Measurements from ENCODE around the gene TBC1D1. TPM values are rescaled to one million over a fixed set of nuclear protein-coding genes. Genes with fewer than 3 reads are reported as not detected.

Gene TBC1D1
- total RNA-seq, 1 experiment from 2014 or later = 56.0 TPM

DNA sequence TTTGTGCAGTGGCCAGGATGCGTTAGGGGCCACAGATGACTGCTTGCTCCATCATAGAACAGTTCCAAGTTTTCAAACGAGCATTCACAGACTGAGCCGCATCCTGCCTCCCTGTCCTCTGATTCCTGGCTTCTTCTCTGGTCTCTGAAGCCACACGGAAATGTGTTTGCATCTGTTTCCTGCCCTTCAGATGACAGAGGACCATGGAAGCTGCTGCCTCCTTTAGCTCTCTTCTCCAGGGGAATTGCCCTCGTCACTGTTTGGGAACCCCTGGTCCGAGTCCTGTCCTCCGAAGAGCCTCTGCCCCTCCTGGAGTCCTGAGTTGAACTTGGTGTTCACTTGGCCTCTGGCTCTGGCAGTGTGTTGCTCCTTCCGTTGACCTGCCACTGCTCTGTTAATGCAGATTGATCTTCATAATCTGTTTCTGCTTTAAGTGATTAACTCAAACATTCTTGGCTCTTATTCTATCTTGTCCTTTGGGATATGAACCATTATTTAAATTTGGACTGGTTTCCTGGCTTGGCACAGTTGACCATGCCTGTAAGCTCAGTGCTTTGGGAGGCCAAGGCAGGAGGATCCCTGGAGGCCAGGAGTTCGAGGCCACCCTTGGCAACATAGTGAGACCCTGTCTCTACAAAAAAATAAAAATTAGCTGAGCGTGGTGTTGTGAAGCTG, 165.3 kb downstream of the TBC1D1 start:
- no peak for ATAC-seq

DNA sequence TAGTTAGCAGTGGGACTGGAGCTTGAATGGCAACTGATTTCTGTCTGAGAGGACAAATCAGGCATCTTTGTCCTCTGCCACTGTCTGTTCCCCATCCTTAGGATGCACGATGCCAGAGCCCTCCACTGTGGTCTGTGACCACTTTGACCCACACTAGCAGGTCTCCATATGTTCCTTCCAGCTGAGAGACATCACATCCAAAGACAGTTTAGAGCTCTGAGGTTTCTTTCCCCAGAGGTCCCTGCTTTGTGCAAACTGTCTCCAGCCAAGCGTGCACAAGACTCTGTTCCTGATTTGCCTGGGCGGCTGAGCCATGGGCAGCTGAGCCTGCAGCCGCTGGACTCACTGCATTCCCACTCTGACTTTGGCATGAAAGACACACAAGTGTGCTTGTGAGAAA, 167.3 kb downstream of the TBC1D1 start:
- in situ Hi-C loops (cut with HindIII; ENCODE audit: low pct_unique_long_range_greater_than_20kb, low sequenced_read_pairs) = no loop called here
- BruUV-seq (replicated peaks) = no TSS peak

More for the DNA sequence above, 165.3 kb downstream of the TBC1D1 start:
- Histone ChIP-seq H3K36me3 (ENCODE audit: control insufficient read depth, insufficient read depth, low read length) (no peaks in the 10 kb centered on the region), H3K27me3 (ENCODE audit: control insufficient read depth, insufficient read depth, low read length) (no peaks in the 10 kb centered on the region), H3K9me3 (ENCODE audit: control insufficient read depth, insufficient read depth, low read depth, low read length) (no peaks in the 10 kb centered on the region), H3K4me3 (ENCODE audit: low read depth in 2 of 2, low read length in 2 of 2) (no peak overlapping the region), H3K4me1 (ENCODE audit: control insufficient read depth, insufficient read depth, low read length) (no peaks in the 10 kb centered on the region), H3K27ac (ENCODE audit: low read length) (no peak overlapping the region)
- POLR2A ChIA-PET = no interaction called here
- CTCF ChIA-PET = no interaction called here
- TF ChIP-seq CTCF (IDR thresholded peaks at IDR 0.05) (no peak), TCF7L2 (IDR thresholded peaks at IDR 0.05; ENCODE audit: low read depth, low read length) (no peak), POLR2AphosphoS5 (IDR thresholded peaks at IDR 0.05; ENCODE audit: low read depth, low read length) (no peak), SIN3A (IDR thresholded peaks at IDR 0.05; ENCODE audit: borderline replicate concordance, insufficient read depth, low read depth, low read length) (no peak)
- TF ChIP-seq, protein P1, sequence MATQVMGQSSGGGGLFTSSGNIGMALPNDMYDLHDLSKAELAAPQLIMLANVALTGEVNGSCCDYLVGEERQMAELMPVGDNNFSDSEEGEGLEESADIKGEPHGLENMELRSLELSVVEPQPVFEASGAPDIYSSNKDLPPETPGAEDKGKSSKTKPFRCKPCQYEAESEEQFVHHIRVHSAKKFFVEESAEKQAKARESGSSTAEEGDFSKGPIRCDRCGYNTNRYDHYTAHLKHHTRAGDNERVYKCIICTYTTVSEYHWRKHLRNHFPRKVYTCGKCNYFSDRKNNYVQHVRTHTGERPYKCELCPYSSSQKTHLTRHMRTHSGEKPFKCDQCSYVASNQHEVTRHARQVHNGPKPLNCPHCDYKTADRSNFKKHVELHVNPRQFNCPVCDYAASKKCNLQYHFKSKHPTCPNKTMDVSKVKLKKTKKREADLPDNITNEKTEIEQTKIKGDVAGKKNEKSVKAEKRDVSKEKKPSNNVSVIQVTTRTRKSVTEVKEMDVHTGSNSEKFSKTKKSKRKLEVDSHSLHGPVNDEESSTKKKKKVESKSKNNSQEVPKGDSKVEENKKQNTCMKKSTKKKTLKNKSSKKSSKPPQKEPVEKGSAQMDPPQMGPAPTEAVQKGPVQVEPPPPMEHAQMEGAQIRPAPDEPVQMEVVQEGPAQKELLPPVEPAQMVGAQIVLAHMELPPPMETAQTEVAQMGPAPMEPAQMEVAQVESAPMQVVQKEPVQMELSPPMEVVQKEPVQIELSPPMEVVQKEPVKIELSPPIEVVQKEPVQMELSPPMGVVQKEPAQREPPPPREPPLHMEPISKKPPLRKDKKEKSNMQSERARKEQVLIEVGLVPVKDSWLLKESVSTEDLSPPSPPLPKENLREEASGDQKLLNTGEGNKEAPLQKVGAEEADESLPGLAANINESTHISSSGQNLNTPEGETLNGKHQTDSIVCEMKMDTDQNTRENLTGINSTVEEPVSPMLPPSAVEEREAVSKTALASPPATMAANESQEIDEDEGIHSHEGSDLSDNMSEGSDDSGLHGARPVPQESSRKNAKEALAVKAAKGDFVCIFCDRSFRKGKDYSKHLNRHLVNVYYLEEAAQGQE (IDR thresholded peaks at IDR 0.05; ENCODE audit: insufficient read depth in 1 of 2, low read depth in 2 of 2, low read length in 1 of 2) = no peak
- intact Hi-C loops (cut with micrococcal nuclease; ENCODE audit: unreplicated experiment) = no loop called here
- BruUV-seq (replicated peaks) = no TSS peak
- in situ Hi-C loops (cut with HindIII; ENCODE audit: low pct_unique_long_range_greater_than_20kb, low sequenced_read_pairs) = no loop called here
- DNase-seq (ENCODE audit: low read depth, low spot score) = no peak

More for the DNA sequence above, 167.3 kb downstream of the TBC1D1 start:
- intact Hi-C loops (cut with micrococcal nuclease; ENCODE audit: unreplicated experiment) = no loop called here
- DNase-seq (ENCODE audit: low read depth, low spot score) (no peak), ATAC-seq (no peak)
- ChIA-PET CTCF (no interaction called here), POLR2A (no interaction called here)
- no peaks in the 10 kb centered on the region for H3K4me1 ChIP-seq (ENCODE audit: control insufficient read depth, insufficient read depth, low read length)
- no peak overlapping the region for H3K27ac ChIP-seq (ENCODE audit: low read length)
- no peaks in the 10 kb centered on the region for H3K9me3 ChIP-seq (ENCODE audit: control insufficient read depth, insufficient read depth, low read depth, low read length)
- no peak overlapping the region for H3K4me3 ChIP-seq (ENCODE audit: low read depth in 2 of 2, low read length in 2 of 2)
- TF ChIP-seq TCF7L2 (IDR thresholded peaks at IDR 0.05; ENCODE audit: low read depth, low read length) (no peak), SIN3A (IDR thresholded peaks at IDR 0.05; ENCODE audit: borderline replicate concordance, insufficient read depth, low read depth, low read length) (no peak), POLR2AphosphoS5 (IDR thresholded peaks at IDR 0.05; ENCODE audit: low read depth, low read length) (no peak), CTCF (IDR thresholded peaks at IDR 0.05) (no peak)
- TF ChIP-seq, protein P1 (IDR thresholded peaks at IDR 0.05; ENCODE audit: insufficient read depth in 1 of 2, low read depth in 2 of 2, low read length in 1 of 2) = no peak
- no peaks in the 10 kb centered on the region for H3K27me3 ChIP-seq (ENCODE audit: control insufficient read depth, insufficient read depth, low read length)
- no peaks in the 10 kb centered on the region for H3K36me3 ChIP-seq (ENCODE audit: control insufficient read depth, insufficient read depth, low read length)
